ENCODE data around the gene KCNT2. TPM values are rescaled to one million over a fixed set of nuclear protein-coding genes. Genes with fewer than 3 reads are reported as not detected.

KCNT2 gene
- total and polyA plus RNA-seq, 2 experiments from 2014 or later = 1.2 to 8.8 TPM

GRCh38 chr1:196323869-196324268 lies 284.4 kb downstream of the KCNT2 start:
- H3K4me3 ChIP-seq = no peak overlapping the region
- no peak overlapping the region for H3K4me2 ChIP-seq
- WGBS (ENCODE audit: low lambda C conversion rate, missing lambda C conversion rate) = 91% methylated on average over 3 of the region's 3 CpGs
- no peaks in the 10 kb centered on the region for H3K4me1 ChIP-seq (ENCODE audit: insufficient read depth)
- H4K20me1 ChIP-seq (ENCODE audit: insufficient read depth, poor library complexity, severe bottlenecking) = no peaks in the 10 kb centered on the region
- no peaks in the 10 kb centered on the region for H3K79me2 ChIP-seq
- no peak for DNase-seq (ENCODE audit: low spot score)
- no peaks in the 10 kb centered on the region for H3K27me3 ChIP-seq
- H3K27ac ChIP-seq = no peak overlapping the region
- no peak overlapping the region for H2AFZ ChIP-seq
- no peaks in the 10 kb centered on the region for H3K9me3 ChIP-seq (ENCODE audit: low read depth)
- H3K36me3 ChIP-seq (replicated peaks; ENCODE audit: insufficient read depth, low read depth) = no peaks in the 10 kb centered on the region
- TF ChIP-seq EZH2phosphoT487 (IDR thresholded peaks at IDR 0.05; ENCODE audit: low read depth, severe bottlenecking, unreplicated experiment) (no peak), EZH2 (IDR thresholded peaks at IDR 0.05; ENCODE audit: borderline replicate concordance) (no peak)
- TF ChIP-seq, protein P1, sequence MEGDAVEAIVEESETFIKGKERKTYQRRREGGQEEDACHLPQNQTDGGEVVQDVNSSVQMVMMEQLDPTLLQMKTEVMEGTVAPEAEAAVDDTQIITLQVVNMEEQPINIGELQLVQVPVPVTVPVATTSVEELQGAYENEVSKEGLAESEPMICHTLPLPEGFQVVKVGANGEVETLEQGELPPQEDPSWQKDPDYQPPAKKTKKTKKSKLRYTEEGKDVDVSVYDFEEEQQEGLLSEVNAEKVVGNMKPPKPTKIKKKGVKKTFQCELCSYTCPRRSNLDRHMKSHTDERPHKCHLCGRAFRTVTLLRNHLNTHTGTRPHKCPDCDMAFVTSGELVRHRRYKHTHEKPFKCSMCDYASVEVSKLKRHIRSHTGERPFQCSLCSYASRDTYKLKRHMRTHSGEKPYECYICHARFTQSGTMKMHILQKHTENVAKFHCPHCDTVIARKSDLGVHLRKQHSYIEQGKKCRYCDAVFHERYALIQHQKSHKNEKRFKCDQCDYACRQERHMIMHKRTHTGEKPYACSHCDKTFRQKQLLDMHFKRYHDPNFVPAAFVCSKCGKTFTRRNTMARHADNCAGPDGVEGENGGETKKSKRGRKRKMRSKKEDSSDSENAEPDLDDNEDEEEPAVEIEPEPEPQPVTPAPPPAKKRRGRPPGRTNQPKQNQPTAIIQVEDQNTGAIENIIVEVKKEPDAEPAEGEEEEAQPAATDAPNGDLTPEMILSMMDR (IDR thresholded peaks at IDR 0.05; ENCODE audit: poor library complexity) = no peak
- no peaks in the 10 kb centered on the region for H3K9me2 ChIP-seq (replicated peaks; ENCODE audit: insufficient read depth)

DNA sequence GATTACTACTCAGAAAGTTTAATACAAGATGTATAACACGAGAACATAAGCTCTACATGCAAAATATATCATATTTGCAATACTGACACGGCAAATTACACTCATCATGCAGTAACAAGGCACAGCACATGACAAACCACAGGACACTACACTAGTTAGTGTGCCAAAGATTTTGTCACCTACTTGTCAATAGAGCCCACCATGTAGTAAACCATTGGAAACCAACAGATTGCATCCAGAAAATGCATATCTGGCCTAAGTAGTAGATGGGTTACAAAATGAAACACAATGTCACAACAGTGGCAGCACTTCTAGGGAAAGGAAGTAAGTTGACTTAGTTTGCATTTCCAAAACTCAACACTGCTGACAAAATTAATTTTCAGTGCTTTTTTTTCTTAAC lies 288.9 kb downstream of the KCNT2 start:
- H3K27me3 ChIP-seq = no peaks in the 10 kb centered on the region
- H3K4me3 ChIP-seq = no peak overlapping the region
- no peaks in the 10 kb centered on the region for H3K9me3 ChIP-seq (ENCODE audit: low read depth)
- H3K4me2 ChIP-seq = no peak overlapping the region
- no peaks in the 10 kb centered on the region for H3K79me2 ChIP-seq
- no peak overlapping the region for H2AFZ ChIP-seq
- H3K27ac ChIP-seq = no peak overlapping the region
- H4K20me1 ChIP-seq (ENCODE audit: insufficient read depth, poor library complexity, severe bottlenecking) = no peaks in the 10 kb centered on the region
- no peaks in the 10 kb centered on the region for H3K9me2 ChIP-seq (replicated peaks; ENCODE audit: insufficient read depth)
- TF ChIP-seq EZH2phosphoT487 (IDR thresholded peaks at IDR 0.05; ENCODE audit: low read depth, severe bottlenecking, unreplicated experiment) (no peak), EZH2 (IDR thresholded peaks at IDR 0.05; ENCODE audit: borderline replicate concordance) (no peak)
- TF ChIP-seq, protein P1 (IDR thresholded peaks at IDR 0.05; ENCODE audit: poor library complexity) = no peak
- no peak for DNase-seq (ENCODE audit: low spot score)
- H3K36me3 ChIP-seq (replicated peaks; ENCODE audit: insufficient read depth, low read depth) = no peaks in the 10 kb centered on the region
- WGBS (ENCODE audit: low lambda C conversion rate, missing lambda C conversion rate) = 84% methylated on average over 2 of the region's 2 CpGs
- H3K4me1 ChIP-seq (ENCODE audit: insufficient read depth) = no peaks in the 10 kb centered on the region

DNA sequence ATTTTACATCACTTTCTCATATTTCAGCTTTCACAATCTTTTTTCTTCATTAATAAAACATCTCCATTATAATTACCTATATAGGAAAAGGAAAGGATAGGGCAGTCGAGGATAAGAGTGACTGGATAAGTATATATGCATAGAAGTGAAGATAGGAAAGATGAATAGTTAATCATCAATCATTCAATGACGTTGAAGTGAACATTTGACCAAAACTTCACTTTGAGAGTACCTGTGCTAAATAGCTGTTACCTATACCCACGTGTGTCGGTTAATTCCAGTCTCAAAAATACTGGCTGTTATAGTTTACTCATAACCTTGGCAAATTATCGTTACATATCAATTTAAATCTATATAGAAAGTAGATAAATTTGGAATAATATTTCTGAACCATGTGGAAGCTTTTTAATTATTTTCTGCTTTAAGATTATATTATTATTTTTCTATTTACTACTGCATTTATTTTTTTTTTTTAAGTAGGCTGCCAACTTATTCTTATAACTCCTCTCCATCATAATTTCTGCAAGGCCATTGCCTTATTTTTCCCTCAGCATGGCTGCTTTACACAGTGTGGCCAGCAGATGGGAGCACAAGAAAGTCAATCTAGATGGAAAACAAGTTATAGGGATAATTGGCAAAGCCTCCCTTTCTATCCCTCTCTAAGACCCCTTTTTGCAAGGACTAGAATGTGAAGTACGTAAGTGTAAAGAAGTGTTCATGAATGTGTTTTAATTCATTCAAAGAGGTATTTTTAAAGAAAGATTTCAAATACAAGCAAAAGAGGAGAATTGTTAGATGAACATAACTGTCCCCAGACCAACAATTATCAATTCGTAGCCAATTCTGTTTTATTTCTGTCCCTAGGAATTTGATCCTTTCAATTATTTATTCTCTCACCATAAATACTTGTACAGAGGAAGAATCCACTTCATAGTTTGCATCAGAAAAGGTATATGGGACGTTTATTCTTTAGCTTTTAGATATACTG lies 290.4 kb downstream of the KCNT2 start:
- no peaks in the 10 kb centered on the region for H3K9me2 ChIP-seq (replicated peaks; ENCODE audit: insufficient read depth)
- WGBS (ENCODE audit: low lambda C conversion rate, missing lambda C conversion rate) = 66% methylated on average over 8 of the region's 8 CpGs
- H3K4me1 ChIP-seq (ENCODE audit: insufficient read depth) = no peaks in the 10 kb centered on the region

More for the DNA sequence above, 290.4 kb downstream of the KCNT2 start:
- no peaks in the 10 kb centered on the region for H3K36me3 ChIP-seq (replicated peaks; ENCODE audit: insufficient read depth, low read depth)
- H3K4me2 ChIP-seq = no peak overlapping the region
- H2AFZ ChIP-seq = no peak overlapping the region
- no peaks in the 10 kb centered on the region for H3K9me3 ChIP-seq (ENCODE audit: low read depth)
- no peak for TF ChIP-seq EZH2phosphoT487 (IDR thresholded peaks at IDR 0.05; ENCODE audit: low read depth, severe bottlenecking, unreplicated experiment)
- TF ChIP-seq, protein P1 (IDR thresholded peaks at IDR 0.05; ENCODE audit: poor library complexity) = peak; percentile 73
- no peaks in the 10 kb centered on the region for H3K27me3 ChIP-seq
- H3K79me2 ChIP-seq = no peaks in the 10 kb centered on the region
- H4K20me1 ChIP-seq (ENCODE audit: insufficient read depth, poor library complexity, severe bottlenecking) = no peaks in the 10 kb centered on the region
- no peak overlapping the region for H3K27ac ChIP-seq
- no peak overlapping the region for H3K4me3 ChIP-seq
- DNase-seq (ENCODE audit: low spot score) = peak; percentile 62
